Ovary (tissue), 9 donors: ENCODE data around the gene MAPKAP1. TPM values are rescaled to one million over a fixed set of nuclear protein-coding genes. Genes with fewer than 3 reads are reported as not detected.
A peak's percentile ranks its signal among the peaks of the same experiment; 100 is the strongest.

Source experiments
- DNase-seq, 5 donors: peaks; one replicate each; pipeline ENCODE4 v3.0.0-alpha.2; 2019 to 2020
- H3K27ac ChIP-seq, 2 donors: fragments of 200-600 bp; one replicate each; pipeline versions ENCODE4 v1.5.1 to v1.8.0; 2019 to 2022
- H3K27me3 ChIP-seq: fragments of 200-600 bp; one replicate; pipeline ENCODE4 v1.8.0; 2022
- H3K36me3 ChIP-seq: fragments of 200-600 bp; sonication (generic); one replicate; pipeline ENCODE4 v1.5.1; 2019
- H3K4me1 ChIP-seq: one replicate; pipeline ENCODE4 v1.8.1; 2013; ENCODE audit warnings: mild to moderate bottlenecking, moderate library complexity; ENCODE audit not compliant: insufficient read depth
- H3K4me3 ChIP-seq: fragments of 200-600 bp; sonication (generic); one replicate; pipeline ENCODE4 v1.5.1; 2017
- H3K9me3 ChIP-seq, 2 donors: fragments of 200-600 bp in 1 of 2; sonication (generic) in 1 of 2; one replicate each; pipeline versions ENCODE4 v1.5.1 to v1.8.1; 2013 to 2019; ENCODE audit warnings: mild to moderate bottlenecking in 1 of 2, moderate library complexity in 1 of 2
- EP300 ChIP-seq: sonication (generic); formaldehyde crosslinking; IDR thresholded peaks from one replicate; pipeline ENCODE4 v1.6.1; 2017; ENCODE audit warnings: antibody characterized with exemption
- POLR2A ChIP-seq: fragments of 450-650 bp; IDR thresholded peaks from one replicate; pipeline ENCODE4 v1.6.1; 2017; ENCODE audit warnings: antibody characterized with exemption, mild to moderate bottlenecking, moderate library complexity
- WGBS, 3 donors: extraction: QIAGEN DNeasy Blood & Tissue Kit in 1 of 3; methylation state at CpG; one replicate each; pipeline versions ENCODE4 v1.1.5 to v1.1.7; 2013 to 2017; 5-methylcytosine and 5-hydroxymethylcytosine counted together
- intact Hi-C, 4 donors: fragments of 100-400 bp; cut with DNase I; formaldehyde crosslinking; loops; one replicate each; pipeline versions ENCODE4 v1.11.0 to v1.15.1; 2022 to 2023
- polyA plus RNA-seq, 2 donors: library from polyadenylated mRNA; stranded (reverse); fragments of 200-250 nt in 1 of 2; fragments of 350-450 nt in 1 of 2; fragmentation: Illumina TruSeq in 1 of 2; extraction: RNeasy Lipid Tissue Mini Kit (QIAGEN cat#74804) in 1 of 2; gene quantifications; one replicate each; pipeline ENCODE4 v1.2.3, GENCODE V29; 2013 to 2014
- total RNA-seq, 7 donors: library from RNA; depleted of rRNA in 2 of 7; stranded (reverse); fragments of >200 nt in 2 of 7; fragmentation: NEBNext Ultra II Directional in 3 of 7; extraction: Animal tissue kit (Norgen Biotek cat#: 25700) in 3 of 7; gene quantifications; one replicate each; pipeline versions ENCODE4 v1.1.0 to v1.2.4, GENCODE V29; 2016 to 2023
- TF ChIP-seq, protein P1 (sequence below), 3 donors: fragments of 450-650 bp in 2 of 3; fragments of 200-600 bp in 1 of 3; IDR thresholded peaks; one replicate each; pipeline versions ENCODE4 v1.5.1 to v1.8.0; 2016 to 2022; ENCODE audit warnings: antibody characterized with exemption in 3 of 3, mild to moderate bottlenecking in 1 of 3
- donor health status: DM: no; HTN: no; CAD: no; lungs with moderate emphysema.
- donor health status: DM: no; HTN: no; CAD: no.
- donor health status: Bipolar disorder and iron deficiency.
- donor health status: DM: yes; HTN: yes; CAD: no.
- donor health status: DM: no; HTN: no; CAD: no.
- donor health status: DM: yes; HTN: yes; CAD: no.

The MAPKAP1 gene
- total and polyA plus RNA-seq, 9 donors = 43.3 to 86.5 (median 50.2) TPM

DNA sequence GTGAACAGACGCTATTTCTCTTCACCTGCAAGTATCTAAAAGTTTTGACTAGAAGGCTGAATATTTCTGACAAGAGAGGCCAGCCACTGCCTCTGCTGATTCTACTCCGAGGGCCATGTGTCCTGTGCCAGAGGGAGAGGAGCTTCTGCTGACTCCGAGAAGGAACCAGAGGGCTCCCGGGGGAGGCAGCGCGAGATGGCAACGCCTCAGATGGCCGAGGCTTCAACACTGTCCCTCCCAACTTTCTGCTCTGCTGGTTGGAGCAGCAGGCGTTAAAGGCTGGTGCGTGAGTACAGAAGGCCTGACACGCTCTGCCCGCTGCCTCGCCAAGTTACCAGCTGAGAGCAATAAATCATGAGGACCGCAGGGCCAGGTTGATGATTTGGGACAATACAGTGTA lies 266.6 kb downstream of the MAPKAP1 start:
- H3K27me3 ChIP-seq = no peaks in the 10 kb centered on the region
- DNase-seq = no peak
- WGBS, 3 donors = 74 to 80% (median 78%) methylated on average over 14 of the region's 14 CpGs
- H3K27ac ChIP-seq = no peak overlapping the region
- intact Hi-C loops = no loop called here
- TF ChIP-seq POLR2A (no peak), EP300 (no peak)
- TF ChIP-seq, protein P1, sequence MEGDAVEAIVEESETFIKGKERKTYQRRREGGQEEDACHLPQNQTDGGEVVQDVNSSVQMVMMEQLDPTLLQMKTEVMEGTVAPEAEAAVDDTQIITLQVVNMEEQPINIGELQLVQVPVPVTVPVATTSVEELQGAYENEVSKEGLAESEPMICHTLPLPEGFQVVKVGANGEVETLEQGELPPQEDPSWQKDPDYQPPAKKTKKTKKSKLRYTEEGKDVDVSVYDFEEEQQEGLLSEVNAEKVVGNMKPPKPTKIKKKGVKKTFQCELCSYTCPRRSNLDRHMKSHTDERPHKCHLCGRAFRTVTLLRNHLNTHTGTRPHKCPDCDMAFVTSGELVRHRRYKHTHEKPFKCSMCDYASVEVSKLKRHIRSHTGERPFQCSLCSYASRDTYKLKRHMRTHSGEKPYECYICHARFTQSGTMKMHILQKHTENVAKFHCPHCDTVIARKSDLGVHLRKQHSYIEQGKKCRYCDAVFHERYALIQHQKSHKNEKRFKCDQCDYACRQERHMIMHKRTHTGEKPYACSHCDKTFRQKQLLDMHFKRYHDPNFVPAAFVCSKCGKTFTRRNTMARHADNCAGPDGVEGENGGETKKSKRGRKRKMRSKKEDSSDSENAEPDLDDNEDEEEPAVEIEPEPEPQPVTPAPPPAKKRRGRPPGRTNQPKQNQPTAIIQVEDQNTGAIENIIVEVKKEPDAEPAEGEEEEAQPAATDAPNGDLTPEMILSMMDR (IDR thresholded peaks at IDR 0.05) = no peak
- H3K4me1 ChIP-seq = no peaks in the 10 kb centered on the region
- no peaks in the 10 kb centered on the region for H3K36me3 ChIP-seq
- H3K4me3 ChIP-seq = no peak overlapping the region
- H3K9me3 ChIP-seq = no peaks in the 10 kb centered on the region

GRCh38 chr9:125439434-125440272 lies 267.4 kb downstream of the MAPKAP1 start:
- intact Hi-C loops = no loop called here
- no peaks in the 10 kb centered on the region for H3K4me1 ChIP-seq
- DNase-seq = peak in 1 of 5 donors; percentile 16
- H3K9me3 ChIP-seq = no peaks in the 10 kb centered on the region
- no peaks in the 10 kb centered on the region for H3K27me3 ChIP-seq
- TF ChIP-seq, protein P1 (IDR thresholded peaks at IDR 0.05) = no peak
- TF ChIP-seq POLR2A = no peak
- no peak for TF ChIP-seq EP300
- no peaks in the 10 kb centered on the region for H3K36me3 ChIP-seq
- WGBS, 3 donors = 91 to 92% (median 91%) methylated on average over 21 of the region's 21 CpGs
- no peak overlapping the region for H3K4me3 ChIP-seq
- H3K27ac ChIP-seq = no peak overlapping the region

DNA sequence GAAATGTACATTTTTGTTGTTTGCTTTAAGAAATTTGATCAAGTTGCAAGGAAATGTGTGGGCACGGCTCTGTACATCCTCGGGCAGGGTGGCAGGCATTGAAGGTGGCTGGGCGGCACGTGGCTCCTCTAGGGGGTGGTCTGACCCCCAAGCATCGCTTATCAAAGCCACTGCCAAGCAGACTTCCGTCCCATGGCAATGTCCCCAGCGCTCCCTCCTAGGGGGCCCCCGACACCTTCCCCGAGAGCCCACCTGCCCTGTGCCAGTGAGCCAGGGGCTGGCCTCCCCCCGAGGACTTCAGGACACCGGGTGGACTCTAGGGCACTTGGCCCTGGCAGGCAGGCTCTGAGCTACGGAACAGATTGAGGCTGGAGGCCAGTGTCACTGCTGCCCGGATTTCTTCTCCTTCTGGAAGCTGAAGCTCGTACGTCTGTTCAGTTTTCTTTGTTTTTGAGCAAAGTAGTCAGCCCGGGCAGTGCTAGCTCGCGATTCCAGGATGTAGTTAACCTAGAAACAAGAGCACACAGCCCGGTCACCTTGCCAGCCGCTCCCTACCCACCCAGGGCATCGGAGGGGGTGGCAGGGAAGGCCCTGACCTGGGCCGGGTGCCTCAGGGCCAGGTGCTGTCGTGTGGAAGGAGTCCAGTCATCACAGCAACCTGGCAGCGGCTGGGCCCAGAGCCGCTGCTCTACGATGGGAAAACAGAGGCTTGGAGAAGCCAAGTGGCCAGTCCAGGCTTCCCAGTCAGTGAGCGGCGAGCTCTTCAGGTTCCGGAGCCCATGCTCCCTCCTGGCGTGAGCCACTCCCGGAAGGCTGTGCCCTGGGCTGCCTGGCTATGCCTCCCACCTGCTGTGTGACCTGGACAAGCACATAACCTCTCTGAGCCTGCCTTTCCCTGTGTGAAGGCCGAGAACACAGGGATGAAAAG lies 268.2 kb downstream of the MAPKAP1 start:
- peak in 1 of 5 donors; percentile 11 for DNase-seq
- TF ChIP-seq POLR2A = no peak
- no peak for TF ChIP-seq EP300
- TF ChIP-seq, protein P1 (IDR thresholded peaks at IDR 0.05) = no peak
- Histone ChIP-seq H3K36me3 (no peaks in the 10 kb centered on the region), H3K4me3 (no peak overlapping the region), H3K27ac (no peak overlapping the region), H3K9me3 (no peaks in the 10 kb centered on the region), H3K27me3 (no peaks in the 10 kb centered on the region), H3K4me1 (no peaks in the 10 kb centered on the region)
- WGBS, 3 donors = 89 to 93% (median 92%) methylated on average over 30 to 32 of the region's 32 CpGs
- intact Hi-C loops = no loop called here

DNA sequence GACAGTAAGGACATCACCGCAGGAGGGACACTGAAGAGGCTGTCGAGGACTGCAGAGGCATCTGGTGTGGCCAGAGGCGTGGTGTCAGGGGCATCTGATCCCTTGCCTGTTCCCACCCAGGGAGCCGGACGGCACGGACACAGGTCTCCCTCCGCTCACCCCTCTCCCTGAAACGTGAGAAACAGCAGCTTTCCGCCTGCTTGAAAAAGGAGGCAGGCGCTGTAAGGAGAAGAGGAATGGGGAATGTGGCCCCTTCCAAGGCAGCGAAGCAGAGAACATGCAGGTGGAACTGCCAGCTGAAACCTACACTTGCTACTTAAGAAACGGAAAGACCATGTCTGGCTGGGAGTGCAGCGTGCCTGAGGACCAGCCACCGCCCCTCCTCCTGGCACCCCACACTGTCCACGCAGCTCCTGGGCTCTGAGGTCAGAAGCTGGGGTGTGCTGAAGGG lies 269.2 kb downstream of the MAPKAP1 start:
- Histone ChIP-seq H3K4me3 (no peak overlapping the region), H3K36me3 (no peaks in the 10 kb centered on the region), H3K27ac (no peak overlapping the region), H3K27me3 (no peaks in the 10 kb centered on the region), H3K4me1 (no peaks in the 10 kb centered on the region), H3K9me3 (no peaks in the 10 kb centered on the region)
- DNase-seq = peak in 1 of 5 donors; percentile 13
- intact Hi-C loops = no loop called here
- TF ChIP-seq EP300 (no peak), POLR2A (no peak)
- TF ChIP-seq, protein P1 (IDR thresholded peaks at IDR 0.05) = no peak
- WGBS, 3 donors = 79 to 88% (median 84%) methylated on average over 15 of the region's 15 CpGs
